ENCODE results near the gene HSDL2.
"Not testable (repeated sequence)": the region's sequence is repeated elsewhere in the genome, so short reads cannot be mapped to it uniquely, and the experiment has no call there.

The HSDL2 gene

GRCh38 chr9:112380102-112380824 lies at the start of gene HSDL2:
TSS of gene HSDL2 (plus strand) at chr9:112380108. CDS start at chr9:112380164, 56 bp downstream.
- no peak for DNase-seq (ENCODE audit: low read depth in 2 of 2)

- no peak for DNase-seq (ENCODE audit: low read depth in 2 of 2)
Measured at GRCh38 chr9:112331674-112331952, 48.3 kb upstream of the HSDL2 start.

GRCh38 chr9:112332214-112332613 lies 47.7 kb upstream of the HSDL2 start:
- DNase-seq (ENCODE audit: low read depth in 2 of 2): no peak

- DNase-seq (ENCODE audit: low read depth in 2 of 2): no peak
Measured at GRCh38 chr9:112332674-112332976, 47.3 kb upstream of the HSDL2 start.

- peak; percentile 57 to 63 for DNase-seq (ENCODE audit: low read depth in 2 of 2)
Measured at GRCh38 chr9:112332977-112333638, 46.8 kb upstream of the HSDL2 start, which contains the start of gene PTBP3. TSS of gene PTBP3 (minus strand) at chr9:112333619. CDS start at chr9:112297865, 35,754 bp downstream.

GRCh38 chr9:112333639-112334431 lies 46.1 kb upstream of the HSDL2 start:
- peak; percentile 82 to 90 for DNase-seq (ENCODE audit: low read depth in 2 of 2)

GRCh38 chr9:112334432-112334841 lies 45.5 kb upstream of the HSDL2 start:
- peak in 1 of 2 donors; percentile 10 for DNase-seq (ENCODE audit: low read depth in 2 of 2)

GRCh38 chr9:112337547-112337946 lies 42.4 kb upstream of the HSDL2 start:
- DNase-seq (ENCODE audit: low read depth in 2 of 2): no peak

GRCh38 chr9:112338561-112338960 lies 41.3 kb upstream of the HSDL2 start:
- DNase-seq (ENCODE audit: low read depth in 2 of 2): no peak

- DNase-seq (ENCODE audit: low read depth in 2 of 2): no peak
Measured at GRCh38 chr9:112339886-112340285, 40.0 kb upstream of the HSDL2 start.

- no peak for DNase-seq (ENCODE audit: low read depth in 2 of 2)
Measured at GRCh38 chr9:112341730-112342129, 38.2 kb upstream of the HSDL2 start.

- peak; percentile 39 to 56 for DNase-seq (ENCODE audit: low read depth in 2 of 2)
Measured at GRCh38 chr9:112348257-112349007, 31.5 kb upstream of the HSDL2 start.

- DNase-seq (ENCODE audit: low read depth in 2 of 2): no peak
Measured at GRCh38 chr9:112349008-112349333, 30.9 kb upstream of the HSDL2 start.

GRCh38 chr9:112351184-112351583 lies 28.7 kb upstream of the HSDL2 start:
- no peak for DNase-seq (ENCODE audit: low read depth in 2 of 2)

GRCh38 chr9:112352209-112352608 lies 27.7 kb upstream of the HSDL2 start:
- DNase-seq (ENCODE audit: low read depth in 2 of 2): no peak

- no peak for DNase-seq (ENCODE audit: low read depth in 2 of 2)
Measured at GRCh38 chr9:112354081-112354743, 25.7 kb upstream of the HSDL2 start.

GRCh38 chr9:112355427-112355897 lies 24.4 kb upstream of the HSDL2 start:
- no peak for DNase-seq (ENCODE audit: low read depth in 2 of 2)

- no peak for DNase-seq (ENCODE audit: low read depth in 2 of 2)
Measured at GRCh38 chr9:112360047-112360804, 19.7 kb upstream of the HSDL2 start.

GRCh38 chr9:112361601-112362000 lies 18.3 kb upstream of the HSDL2 start:
- no peak for DNase-seq (ENCODE audit: low read depth in 2 of 2)

- no peak for DNase-seq (ENCODE audit: low read depth in 2 of 2)
Measured at GRCh38 chr9:112364761-112365160, 15.1 kb upstream of the HSDL2 start.

GRCh38 chr9:112365257-112365656 lies 14.7 kb upstream of the HSDL2 start:
- not testable (repeated sequence) for DNase-seq (ENCODE audit: low read depth in 2 of 2)

Measured in stimulated activated CD8-positive, alpha-beta memory T cell treated with anti-CD3 and anti-CD28 coated beads, Interleukin-15, amount 100 ng/mL, for 4 hours (primary cell).